Endothelial cell of umbilical vein (primary cell): ENCODE measurements around the gene PTGER2. TPM values are rescaled to one million over a fixed set of nuclear protein-coding genes. Genes with fewer than 3 reads are reported as not detected.

Experiments used
- BruUV-seq: library from RNA; stranded (reverse); fragments of 400-500 nt; replicated peaks from 2 replicates; lab custom pipeline; 2021; lab: Mats Ljungman, UMichigan
- CTCF ChIA-PET: fragments of 300-600, 350-600 bp; sonication (Branson Sonifier 250); formaldehyde crosslinking; loops from one replicate; lab custom pipeline; 2021; ENCODE audit warnings: antibody characterized with exemption, inconsistent platforms; lab: Charles Lee
- POLR2A ChIA-PET: fragments of 300-600, 350-600 bp; sonication (Branson Sonifier 250); formaldehyde crosslinking; loops from one replicate; lab custom pipeline; 2021; ENCODE audit warnings: antibody characterized with exemption, inconsistent platforms; lab: Charles Lee
- DNase-seq: peaks from one replicate; pipeline ENCODE4 v3.0.0-alpha.2; 2011; ENCODE audit warnings: low read depth, low spot score
- FAIRE-seq: peaks from 2 replicates; lab custom pipeline; 2011; peaks lifted over from hg19 to GRCh38; lab: Jason Lieb, UNC
- H2AFZ ChIP-seq: 2 replicates; pipeline ENCODE4 v1.6.0; 2012; ENCODE audit warnings: low read depth, low read length, control low read depth, inconsistent platforms
- H3K27ac ChIP-seq: 2 replicates; pipeline ENCODE4 v1.5.1; 2011; ENCODE audit warnings: low read depth, mild to moderate bottlenecking, control low read depth, low read length, moderate library complexity; ENCODE audit not compliant: insufficient read depth
- H3K27me3 ChIP-seq, 2 experiments: 2 replicates each; pipeline versions ENCODE4 v1.6.0 to v1.6.1; 2011; ENCODE audit warnings: low read length in 2 of 2, mixed read lengths in 1 of 2; ENCODE audit not compliant: control insufficient read depth in 2 of 2, insufficient read depth in 2 of 2
- H3K36me3 ChIP-seq, 2 experiments: 2 replicates in 1 of 2; 3 replicates in 1 of 2; pipeline ENCODE4 v1.5.1; 2011; ENCODE audit warnings: low read length in 2 of 2, mild to moderate bottlenecking in 1 of 2, moderate library complexity in 1 of 2; ENCODE audit not compliant: control insufficient read depth in 2 of 2, insufficient read depth in 2 of 2; ENCODE audit errors: extremely low read depth in 1 of 2
- H3K4me1 ChIP-seq: 3 replicates; pipeline ENCODE4 v1.5.1; 2011; ENCODE audit warnings: mild to moderate bottlenecking, low read length; ENCODE audit not compliant: control insufficient read depth, insufficient read depth; ENCODE audit errors: extremely low read depth
- H3K4me2 ChIP-seq: 2 replicates; pipeline ENCODE4 v1.6.1; 2011; ENCODE audit warnings: low read length, control low read depth, mixed read lengths; ENCODE audit not compliant: insufficient read depth
- H3K4me3 ChIP-seq, 3 experiments: fragments of 200-600 bp in 1 of 3; sonication (generic), shearing (Covaris generic) in 1 of 3; replicated peaks in 1 of 3; 2 replicates each; pipeline ENCODE4 v1.5.1; 2011 to 2016; ENCODE audit warnings: control low read depth in 3 of 3, low read length in 3 of 3, mild to moderate bottlenecking in 2 of 3, inconsistent platforms in 1 of 3, low read depth in 1 of 3, moderate library complexity in 1 of 3; ENCODE audit not compliant: insufficient read depth in 1 of 3
- H3K79me2 ChIP-seq: 2 replicates; pipeline ENCODE4 v1.6.0; 2012; ENCODE audit warnings: low read length, inconsistent platforms; ENCODE audit not compliant: control insufficient read depth, insufficient read depth
- H3K9ac ChIP-seq: replicated peaks from 2 replicates; pipeline ENCODE3; 2011; ENCODE audit warnings: low read length, control low read depth; ENCODE audit not compliant: insufficient read depth; ENCODE audit errors: extremely low read depth
- H3K9me1 ChIP-seq: replicated peaks from 3 replicates; pipeline ENCODE4 v1.6.0; 2011; ENCODE audit warnings: mild to moderate bottlenecking, low read length; ENCODE audit not compliant: control insufficient read depth, insufficient read depth; ENCODE audit errors: extremely low read depth
- H3K9me3 ChIP-seq: replicated peaks from 2 replicates; pipeline ENCODE4 v1.5.1; 2012; ENCODE audit warnings: low read length, inconsistent platforms; ENCODE audit not compliant: control insufficient read depth, insufficient read depth
- H4K20me1 ChIP-seq: replicated peaks from 2 replicates; pipeline ENCODE3; 2011; ENCODE audit warnings: mild to moderate bottlenecking, low read length; ENCODE audit not compliant: control insufficient read depth, insufficient read depth; ENCODE audit errors: extremely low read depth
- EZH2 ChIP-seq: IDR thresholded peaks from 2 replicates; pipeline ENCODE4 v1.6.1; 2012; ENCODE audit warnings: borderline replicate concordance, low read depth, mild to moderate bottlenecking, moderate library complexity, low read length, inconsistent platforms; ENCODE audit not compliant: severe bottlenecking
- FOS ChIP-seq: IDR thresholded peaks from 2 replicates; pipeline ENCODE4 v1.6.1; 2011; ENCODE audit warnings: mild to moderate bottlenecking, low read length, moderate library complexity, borderline replicate concordance; ENCODE audit not compliant: insufficient read depth
- GATA2 ChIP-seq: IDR thresholded peaks from 2 replicates; pipeline ENCODE4 v1.7.0; 2011; ENCODE audit warnings: low read depth, mild to moderate bottlenecking, moderate library complexity, mixed read lengths, low read length; ENCODE audit not compliant: insufficient read length, insufficient read depth
- JUN ChIP-seq: IDR thresholded peaks from 2 replicates; pipeline ENCODE4 v1.6.1; 2011; ENCODE audit warnings: borderline replicate concordance, low read depth; ENCODE audit not compliant: insufficient read length, insufficient read depth
- MYC ChIP-seq: IDR thresholded peaks from one replicate; pipeline ENCODE4 v1.6.1; 2011; ENCODE audit warnings: mild to moderate bottlenecking, low read depth, low read length
- POLR2A ChIP-seq: IDR thresholded peaks from 2 replicates; pipeline ENCODE4 v1.6.1; 2012; ENCODE audit warnings: low read depth, mild to moderate bottlenecking, control low read depth, low read length
- POLR2AphosphoS5 ChIP-seq: IDR thresholded peaks from 2 replicates; pipeline ENCODE4 v1.6.1; 2012; ENCODE audit warnings: low read depth, mild to moderate bottlenecking, control low read depth, low read length, moderate library complexity; ENCODE audit not compliant: insufficient read depth
- dilution Hi-C: fragments of 300-500 bp; cut with MboI; formaldehyde crosslinking; loops from one replicate; pipeline ENCODE4 v1.15.0; 2019; ENCODE audit warnings: low sequenced_read_pairs; ENCODE audit not compliant: extremely low pct_ligation_motif_present
- intact Hi-C: fragments of 100-400 bp; cut with micrococcal nuclease; formaldehyde crosslinking; loops from one replicate; pipeline ENCODE4 v1.10.0; 2022
- polyA plus RNA-seq, 4 experiments: library from polyadenylated mRNA; depleted of rRNA in 3 of 4; stranded (reverse) in 3 of 4; unstranded in 1 of 4; fragments of >200 nt; gene quantifications; 2 replicates each; pipeline versions ENCODE4 v1.2.1 to v1.2.3, GENCODE V29; 2011 to 2012; ENCODE audit warnings: missing spikeins in 1 of 4
- total RNA-seq: library from RNA; stranded (reverse); gene quantifications from 2 replicates; pipeline ENCODE4 v1.2.3, GENCODE V29; 2021
- TF ChIP-seq, protein P1 (sequence below), 2 donors: IDR thresholded peaks; 1 replicate in 1 of 2; 2 replicates in 1 of 2; pipeline ENCODE4 v1.5.1; 2011; ENCODE audit warnings: low read length in 2 of 2, mild to moderate bottlenecking in 2 of 2, moderate library complexity in 2 of 2, control low read depth in 1 of 2, inconsistent platforms in 1 of 2, low read depth in 1 of 2; ENCODE audit not compliant: insufficient read depth in 1 of 2; ENCODE audit errors: extremely low read depth in 1 of 2
- TF ChIP-seq, protein P2 (sequence below): IDR thresholded peaks from 2 replicates; pipeline ENCODE4 v1.6.1; 2011; ENCODE audit not compliant: insufficient read depth, insufficient read length

The PTGER2 gene
- total and polyA plus RNA-seq, 2 donors (not counting 3 experiments of a cell fraction or from before 2014, with no cell fraction given): not detected

DNA sequence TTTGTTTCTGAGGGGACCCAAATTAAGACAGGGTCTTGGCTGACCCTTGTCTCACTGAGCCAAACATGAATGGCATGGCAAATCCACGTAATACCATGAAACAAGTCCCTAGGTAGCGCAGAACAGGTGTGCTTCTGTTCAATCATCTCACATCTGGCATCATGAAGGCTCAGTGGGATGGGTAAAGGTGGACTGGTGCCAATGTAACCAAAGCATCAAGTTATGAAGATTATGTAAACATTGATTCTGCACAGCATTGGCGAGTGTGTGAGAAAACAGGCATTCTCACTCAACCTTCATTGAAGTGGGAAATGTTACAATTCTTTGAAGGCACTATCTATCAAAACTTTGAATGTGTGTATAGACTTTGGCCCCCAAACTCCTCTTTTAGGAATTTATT lies 41.9 kb downstream of the PTGER2 start:
- Histone ChIP-seq H3K4me2 (no peak overlapping the region), H2AFZ (no peak overlapping the region), H3K9me3 (no peaks in the 10 kb centered on the region), H3K9me1 (no peaks in the 10 kb centered on the region), H3K9ac (no peak overlapping the region), H3K79me2 (no peaks in the 10 kb centered on the region), H3K27me3 (peaks cover 22 to 29% of the 10 kb centered on the region in 2 experiments), H3K27ac (no peak overlapping the region), H3K4me1 (no peaks in the 10 kb centered on the region), H4K20me1 (no peaks in the 10 kb centered on the region), H3K36me3 (no peaks in the 10 kb centered on the region), H3K4me3 (no peak overlapping the region)
- intact Hi-C loops: no loop called here
- no peak for DNase-seq
- ChIA-PET POLR2A (no interaction called here), CTCF (no interaction called here)
- FAIRE-seq: no peak
- TF ChIP-seq FOS (no peak), EZH2 (no peak), POLR2A (no peak)
- dilution Hi-C loops: no loop called here
- BruUV-seq: no TSS peak

DNA sequence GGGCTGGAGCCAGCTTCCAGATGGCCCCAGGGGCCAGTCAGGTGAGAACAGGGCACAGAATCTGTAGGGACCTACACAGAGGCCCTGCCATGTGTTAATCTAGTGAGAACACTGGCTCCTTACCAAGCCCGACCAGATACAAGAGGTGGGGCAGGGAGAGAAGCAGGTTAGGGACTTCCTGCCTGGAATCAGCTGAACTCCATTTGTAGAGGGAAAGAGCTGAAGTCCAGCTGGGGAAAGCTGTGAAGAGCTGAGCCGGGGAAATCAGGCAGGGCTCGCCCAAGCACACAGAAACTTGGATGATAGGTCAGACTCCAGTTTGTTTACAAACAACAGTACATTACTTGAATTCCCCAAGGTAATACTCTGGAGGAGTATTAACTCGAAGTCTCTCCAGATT lies 46.7 kb downstream of the PTGER2 start:
- Histone ChIP-seq H3K27me3 (peaks cover 5 to 7% of the 10 kb centered on the region in 2 experiments), H3K9me1 (no peaks in the 10 kb centered on the region), H3K9ac (no peak overlapping the region), H3K4me3 (no peak overlapping the region), H3K9me3 (no peaks in the 10 kb centered on the region), H3K4me1 (no peaks in the 10 kb centered on the region), H4K20me1 (no peaks in the 10 kb centered on the region), H2AFZ (no peak overlapping the region), H3K36me3 (no peaks in the 10 kb centered on the region), H3K4me2 (no peak overlapping the region), H3K27ac (no peak overlapping the region), H3K79me2 (no peaks in the 10 kb centered on the region)
- BruUV-seq: no TSS peak
- POLR2A ChIA-PET: no interaction called here
- FAIRE-seq (no peak), DNase-seq (no peak)
- dilution Hi-C loops (no loop called here), intact Hi-C loops (no loop called here)
- no peak for TF ChIP-seq POLR2A
- TF ChIP-seq, protein P1, sequence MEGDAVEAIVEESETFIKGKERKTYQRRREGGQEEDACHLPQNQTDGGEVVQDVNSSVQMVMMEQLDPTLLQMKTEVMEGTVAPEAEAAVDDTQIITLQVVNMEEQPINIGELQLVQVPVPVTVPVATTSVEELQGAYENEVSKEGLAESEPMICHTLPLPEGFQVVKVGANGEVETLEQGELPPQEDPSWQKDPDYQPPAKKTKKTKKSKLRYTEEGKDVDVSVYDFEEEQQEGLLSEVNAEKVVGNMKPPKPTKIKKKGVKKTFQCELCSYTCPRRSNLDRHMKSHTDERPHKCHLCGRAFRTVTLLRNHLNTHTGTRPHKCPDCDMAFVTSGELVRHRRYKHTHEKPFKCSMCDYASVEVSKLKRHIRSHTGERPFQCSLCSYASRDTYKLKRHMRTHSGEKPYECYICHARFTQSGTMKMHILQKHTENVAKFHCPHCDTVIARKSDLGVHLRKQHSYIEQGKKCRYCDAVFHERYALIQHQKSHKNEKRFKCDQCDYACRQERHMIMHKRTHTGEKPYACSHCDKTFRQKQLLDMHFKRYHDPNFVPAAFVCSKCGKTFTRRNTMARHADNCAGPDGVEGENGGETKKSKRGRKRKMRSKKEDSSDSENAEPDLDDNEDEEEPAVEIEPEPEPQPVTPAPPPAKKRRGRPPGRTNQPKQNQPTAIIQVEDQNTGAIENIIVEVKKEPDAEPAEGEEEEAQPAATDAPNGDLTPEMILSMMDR (IDR thresholded peaks at IDR 0.05; ENCODE audit: extremely low read depth in 1 of 2, insufficient read depth in 1 of 2, low read depth in 1 of 2, low read length in 2 of 2): no peak
- no peak for TF ChIP-seq MYC
- TF ChIP-seq, protein P2, sequence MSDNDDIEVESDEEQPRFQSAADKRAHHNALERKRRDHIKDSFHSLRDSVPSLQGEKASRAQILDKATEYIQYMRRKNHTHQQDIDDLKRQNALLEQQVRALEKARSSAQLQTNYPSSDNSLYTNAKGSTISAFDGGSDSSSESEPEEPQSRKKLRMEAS: no peak
- no peak for TF ChIP-seq EZH2
- no peak for TF ChIP-seq POLR2AphosphoS5
- no peak for TF ChIP-seq FOS
- no peak for TF ChIP-seq GATA2
- TF ChIP-seq JUN: no peak
- CTCF ChIA-PET: no interaction called here
